ENCODE data around the gene RNF150.

RNF150 gene

DNA sequence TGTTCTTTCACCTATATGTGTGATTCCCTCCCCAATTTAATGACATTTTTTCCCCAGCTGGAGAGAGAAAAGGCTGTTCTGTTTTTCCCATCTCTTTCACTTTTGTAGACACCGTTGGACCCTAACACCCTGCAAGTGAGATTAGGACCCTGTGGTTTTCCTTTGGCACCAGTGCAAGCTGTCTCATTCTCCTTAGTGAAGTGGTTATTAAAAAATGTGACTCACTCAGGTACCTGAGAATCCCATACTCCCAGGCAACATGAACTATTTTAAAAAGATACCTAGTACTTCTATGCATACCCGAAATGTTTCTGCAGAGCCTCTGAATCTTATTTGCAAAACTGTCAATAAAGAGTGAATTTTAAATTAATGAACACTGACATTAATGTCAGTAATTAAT lies 201.4 kb downstream of the RNF150 start:
- ATAC-seq, result no peak
- no peak for TF ChIP-seq ZNF565 (CRISPR knock-in tag; conservative IDR thresholded peaks at IDR 0.05; ENCODE audit: low read depth)
- no peak for TF ChIP-seq SNAI2 (CRISPR knock-in tag; IDR thresholded peaks at IDR 0.05)
- no peak for TF ChIP-seq ZFP30 (CRISPR knock-in tag; IDR thresholded peaks at IDR 0.05)
- TF ChIP-seq ZNF70 (CRISPR knock-in tag; IDR thresholded peaks at IDR 0.05), result no peak
- TF ChIP-seq, protein P1, sequence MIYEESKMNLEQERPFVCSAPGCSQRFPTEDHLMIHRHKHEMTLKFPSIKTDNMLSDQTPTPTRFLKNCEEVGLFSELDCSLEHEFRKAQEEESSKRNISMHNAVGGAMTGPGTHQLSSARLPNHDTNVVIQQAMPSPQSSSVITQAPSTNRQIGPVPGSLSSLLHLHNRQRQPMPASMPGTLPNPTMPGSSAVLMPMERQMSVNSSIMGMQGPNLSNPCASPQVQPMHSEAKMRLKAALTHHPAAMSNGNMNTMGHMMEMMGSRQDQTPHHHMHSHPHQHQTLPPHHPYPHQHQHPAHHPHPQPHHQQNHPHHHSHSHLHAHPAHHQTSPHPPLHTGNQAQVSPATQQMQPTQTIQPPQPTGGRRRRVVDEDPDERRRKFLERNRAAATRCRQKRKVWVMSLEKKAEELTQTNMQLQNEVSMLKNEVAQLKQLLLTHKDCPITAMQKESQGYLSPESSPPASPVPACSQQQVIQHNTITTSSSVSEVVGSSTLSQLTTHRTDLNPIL (CRISPR knock-in tag; IDR thresholded peaks at IDR 0.05; ENCODE audit: low read depth), result no peak

- TF ChIP-seq PATZ1 (CRISPR knock-in tag; IDR thresholded peaks at IDR 0.05; ENCODE audit: borderline replicate concordance), result no peak
- TF ChIP-seq ZNF70 (CRISPR knock-in tag; IDR thresholded peaks at IDR 0.05), result no peak
- TF ChIP-seq RARB (CRISPR knock-in tag; IDR thresholded peaks at IDR 0.05), result no peak
- no peak for TF ChIP-seq ZFP30 (CRISPR knock-in tag; IDR thresholded peaks at IDR 0.05)
- TF ChIP-seq ZC3H10 (CRISPR knock-in tag; IDR thresholded peaks at IDR 0.05), result no peak
- TF ChIP-seq GLIS3 (CRISPR knock-in tag; IDR thresholded peaks at IDR 0.05), result no peak
- no peak for TF ChIP-seq TCF4 (CRISPR knock-in tag; IDR thresholded peaks at IDR 0.05; ENCODE audit: borderline replicate concordance)
- TF ChIP-seq, protein P2, sequence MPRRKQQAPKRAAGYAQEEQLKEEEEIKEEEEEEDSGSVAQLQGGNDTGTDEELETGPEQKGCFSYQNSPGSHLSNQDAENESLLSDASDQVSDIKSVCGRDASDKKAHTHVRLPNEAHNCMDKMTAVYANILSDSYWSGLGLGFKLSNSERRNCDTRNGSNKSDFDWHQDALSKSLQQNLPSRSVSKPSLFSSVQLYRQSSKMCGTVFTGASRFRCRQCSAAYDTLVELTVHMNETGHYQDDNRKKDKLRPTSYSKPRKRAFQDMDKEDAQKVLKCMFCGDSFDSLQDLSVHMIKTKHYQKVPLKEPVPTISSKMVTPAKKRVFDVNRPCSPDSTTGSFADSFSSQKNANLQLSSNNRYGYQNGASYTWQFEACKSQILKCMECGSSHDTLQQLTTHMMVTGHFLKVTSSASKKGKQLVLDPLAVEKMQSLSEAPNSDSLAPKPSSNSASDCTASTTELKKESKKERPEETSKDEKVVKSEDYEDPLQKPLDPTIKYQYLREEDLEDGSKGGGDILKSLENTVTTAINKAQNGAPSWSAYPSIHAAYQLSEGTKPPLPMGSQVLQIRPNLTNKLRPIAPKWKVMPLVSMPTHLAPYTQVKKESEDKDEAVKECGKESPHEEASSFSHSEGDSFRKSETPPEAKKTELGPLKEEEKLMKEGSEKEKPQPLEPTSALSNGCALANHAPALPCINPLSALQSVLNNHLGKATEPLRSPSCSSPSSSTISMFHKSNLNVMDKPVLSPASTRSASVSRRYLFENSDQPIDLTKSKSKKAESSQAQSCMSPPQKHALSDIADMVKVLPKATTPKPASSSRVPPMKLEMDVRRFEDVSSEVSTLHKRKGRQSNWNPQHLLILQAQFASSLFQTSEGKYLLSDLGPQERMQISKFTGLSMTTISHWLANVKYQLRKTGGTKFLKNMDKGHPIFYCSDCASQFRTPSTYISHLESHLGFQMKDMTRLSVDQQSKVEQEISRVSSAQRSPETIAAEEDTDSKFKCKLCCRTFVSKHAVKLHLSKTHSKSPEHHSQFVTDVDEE (CRISPR knock-in tag; IDR thresholded peaks at IDR 0.05), result no peak
- no peak for TF ChIP-seq SNAI2 (CRISPR knock-in tag; IDR thresholded peaks at IDR 0.05)
- no peak for TF ChIP-seq ESRRG (CRISPR knock-in tag; IDR thresholded peaks at IDR 0.05)
- TF ChIP-seq, protein P1 (CRISPR knock-in tag; IDR thresholded peaks at IDR 0.05; ENCODE audit: low read depth), result no peak
- no peak for TF ChIP-seq BACH2 (CRISPR knock-in tag; IDR thresholded peaks at IDR 0.05; ENCODE audit: borderline replicate concordance)
- no peak for TF ChIP-seq ISL1 (CRISPR knock-in tag; IDR thresholded peaks at IDR 0.05)
- TF ChIP-seq CSRNP3 (CRISPR knock-in tag; IDR thresholded peaks at IDR 0.05), result no peak
- no peak for TF ChIP-seq ZNF565 (CRISPR knock-in tag; conservative IDR thresholded peaks at IDR 0.05; ENCODE audit: low read depth)
- no peak for TF ChIP-seq PPARA (CRISPR knock-in tag; IDR thresholded peaks at IDR 0.05; ENCODE audit: borderline replicate concordance)
- TF ChIP-seq, protein P3, sequence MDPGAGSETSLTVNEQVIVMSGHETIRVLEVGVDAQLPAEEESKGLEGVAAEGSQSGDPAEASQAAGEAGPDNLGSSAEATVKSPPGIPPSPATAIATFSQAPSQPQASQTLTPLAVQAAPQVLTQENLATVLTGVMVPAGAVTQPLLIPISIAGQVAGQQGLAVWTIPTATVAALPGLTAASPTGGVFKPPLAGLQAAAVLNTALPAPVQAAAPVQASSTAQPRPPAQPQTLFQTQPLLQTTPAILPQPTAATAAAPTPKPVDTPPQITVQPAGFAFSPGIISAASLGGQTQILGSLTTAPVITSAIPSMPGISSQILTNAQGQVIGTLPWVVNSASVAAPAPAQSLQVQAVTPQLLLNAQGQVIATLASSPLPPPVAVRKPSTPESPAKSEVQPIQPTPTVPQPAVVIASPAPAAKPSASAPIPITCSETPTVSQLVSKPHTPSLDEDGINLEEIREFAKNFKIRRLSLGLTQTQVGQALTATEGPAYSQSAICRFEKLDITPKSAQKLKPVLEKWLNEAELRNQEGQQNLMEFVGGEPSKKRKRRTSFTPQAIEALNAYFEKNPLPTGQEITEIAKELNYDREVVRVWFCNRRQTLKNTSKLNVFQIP (CRISPR knock-in tag; IDR thresholded peaks at IDR 0.05; ENCODE audit: borderline replicate concordance, low read depth), result no peak
- no peak for TF ChIP-seq ZNF8 (CRISPR knock-in tag; IDR thresholded peaks at IDR 0.05)
- TF ChIP-seq CSDC2 (CRISPR knock-in tag; IDR thresholded peaks at IDR 0.05), result no peak
- ATAC-seq, result no peak
Measured at GRCh38 chr4:140930557-140930956, 202.7 kb downstream of the RNF150 start.

- ATAC-seq, result no peak
- TF ChIP-seq CSRNP3 (CRISPR knock-in tag; IDR thresholded peaks at IDR 0.05) (no peak), ZFP3 (CRISPR knock-in tag; IDR thresholded peaks at IDR 0.05) (no peak), TOX (CRISPR knock-in tag; IDR thresholded peaks at IDR 0.05; ENCODE audit: borderline replicate concordance) (no peak), ARNTL (CRISPR knock-in tag; IDR thresholded peaks at IDR 0.05; ENCODE audit: borderline replicate concordance, low read depth) (no peak), BACH2 (CRISPR knock-in tag; IDR thresholded peaks at IDR 0.05; ENCODE audit: borderline replicate concordance) (no peak), PPARA (CRISPR knock-in tag; IDR thresholded peaks at IDR 0.05; ENCODE audit: borderline replicate concordance) (no peak), ZNF565 (CRISPR knock-in tag; conservative IDR thresholded peaks at IDR 0.05; ENCODE audit: low read depth) (no peak), OSR1 (CRISPR knock-in tag; IDR thresholded peaks at IDR 0.05) (no peak)
- TF ChIP-seq, protein P3 (CRISPR knock-in tag; IDR thresholded peaks at IDR 0.05; ENCODE audit: borderline replicate concordance, low read depth), result no peak
- TF ChIP-seq, protein P1 (CRISPR knock-in tag; IDR thresholded peaks at IDR 0.05; ENCODE audit: low read depth), result no peak
Measured at GRCh38 chr4:140930011-140930410, 203.3 kb downstream of the RNF150 start.

Measured in SK-N-SH treated with all-trans-retinoic acid at 6 μM for 48 hours (cell line).